HG03066 (cell line): ENCODE measurements around the gene WIPF2.

ENCODE experiments used
- ATAC-seq: cut with Tn5 transposase; IDR thresholded peaks from one replicate; pipeline ENCODE4 v1.9.1; 2021; ENCODE audit warnings: low read depth; ENCODE audit not compliant: unreplicated experiment

WIPF2 gene

DNA sequence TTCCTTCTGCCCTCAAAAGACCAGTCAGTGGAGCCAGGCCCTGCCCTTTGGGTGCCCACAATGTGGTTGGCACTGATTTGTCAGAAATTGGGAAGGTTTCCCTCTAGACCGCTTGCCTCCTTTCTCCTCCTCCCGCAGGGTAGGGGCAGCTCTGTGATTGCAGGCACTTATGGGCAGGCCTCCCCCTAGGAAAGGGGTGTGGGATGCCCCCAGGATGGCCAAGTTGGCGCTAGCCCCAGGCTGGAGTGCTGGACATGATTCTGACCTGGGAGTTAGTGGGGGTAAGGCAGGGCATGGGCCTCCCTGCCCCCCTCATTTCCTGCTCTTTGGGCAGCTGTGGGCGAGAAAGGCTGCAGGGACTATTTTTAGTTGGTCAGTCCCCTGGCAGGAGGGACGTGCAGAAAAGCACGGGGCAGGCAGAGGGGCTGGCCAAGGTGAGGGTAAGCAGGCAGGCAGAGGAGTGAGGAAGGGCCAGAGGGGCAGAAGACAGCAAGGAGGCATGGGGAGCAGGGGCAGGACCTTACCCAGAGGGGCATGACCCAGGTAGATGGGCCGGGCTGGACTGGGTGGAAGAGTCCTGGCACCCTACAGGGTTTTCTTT is 93.1 kb downstream of the WIPF2 start:
- ATAC-seq, result no peak

DNA sequence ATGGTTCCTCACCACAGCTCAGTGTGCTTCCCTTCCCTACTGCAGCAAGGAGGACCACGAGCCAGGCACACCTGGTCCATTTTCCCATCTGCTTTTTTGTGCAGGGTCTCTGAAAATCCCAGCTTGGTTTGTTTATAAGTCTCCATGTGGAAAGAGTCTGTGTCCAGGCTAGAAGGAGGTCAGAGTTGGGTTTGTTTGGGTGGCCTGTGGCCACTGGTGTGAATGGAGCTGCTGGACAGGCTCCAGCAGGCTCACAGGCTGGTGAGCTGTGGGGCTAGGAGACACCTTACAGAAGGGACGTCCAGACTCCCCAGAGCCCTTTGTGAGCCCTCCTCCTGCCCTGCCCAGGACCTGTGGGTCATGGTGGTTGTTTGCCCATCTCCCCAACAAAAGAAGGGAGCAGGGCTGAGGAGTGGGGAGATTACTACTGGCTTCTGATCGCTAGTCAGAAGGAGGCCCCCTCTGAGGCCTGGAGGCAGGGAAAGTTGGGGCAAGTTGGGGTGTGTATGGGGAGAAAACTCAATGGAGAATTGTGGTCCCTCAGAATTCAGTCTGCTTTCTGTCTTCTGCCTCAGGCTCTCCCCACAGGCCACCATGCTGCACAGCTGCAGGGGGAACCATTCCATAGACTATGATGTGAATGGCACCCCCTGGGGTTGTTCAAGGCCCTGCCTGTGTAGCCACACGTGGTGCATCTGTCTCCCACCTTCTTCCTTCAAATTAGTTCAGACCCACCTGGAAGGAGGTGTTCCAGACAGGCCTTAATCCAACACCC is 94.0 kb downstream of the WIPF2 start:
- ATAC-seq, result no peak

DNA sequence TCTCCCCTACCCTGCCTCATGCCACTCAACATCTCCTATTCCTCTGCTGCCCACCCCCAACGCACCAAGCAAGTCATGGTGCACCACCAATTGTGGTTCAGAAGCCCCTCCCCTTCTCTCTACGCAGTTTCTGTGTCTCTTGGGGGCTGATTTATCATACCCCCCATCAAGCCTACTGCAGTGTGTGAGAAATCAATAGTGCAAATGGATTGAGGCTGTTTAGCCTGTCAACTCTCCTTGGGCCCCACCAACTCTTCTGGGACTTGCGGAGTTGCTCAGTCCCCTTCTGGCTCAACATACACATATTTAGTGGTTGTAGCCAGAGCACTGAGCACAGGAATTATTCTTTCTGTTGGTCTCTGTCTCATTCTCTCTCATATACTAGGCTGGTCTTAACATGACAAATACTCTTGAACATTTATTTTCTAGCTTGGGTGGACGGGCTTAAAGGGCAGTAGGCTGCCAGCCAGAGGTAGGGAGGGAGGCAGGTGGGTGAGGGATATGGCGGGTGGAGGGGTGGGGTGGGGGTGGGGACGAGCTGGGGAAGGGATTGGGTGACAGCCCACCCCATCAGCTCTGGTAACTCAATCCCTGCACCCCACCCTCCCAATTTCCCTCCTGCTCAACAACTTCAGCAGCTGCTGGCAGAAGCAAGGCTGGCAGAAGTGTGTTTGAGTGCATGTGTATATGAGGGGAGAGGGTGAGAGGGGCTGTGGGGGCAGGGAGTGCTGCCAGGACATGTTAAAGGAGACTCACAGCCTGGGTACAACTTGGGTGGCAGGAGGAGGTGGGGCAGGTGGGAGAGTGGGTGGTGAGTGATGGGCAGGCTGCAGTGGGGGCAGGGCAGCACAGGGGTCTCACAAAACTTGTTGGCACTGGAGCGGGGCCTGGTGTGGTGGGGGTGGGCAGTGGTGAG is 94.8 kb downstream of the WIPF2 start:
- ATAC-seq, result no peak

DNA sequence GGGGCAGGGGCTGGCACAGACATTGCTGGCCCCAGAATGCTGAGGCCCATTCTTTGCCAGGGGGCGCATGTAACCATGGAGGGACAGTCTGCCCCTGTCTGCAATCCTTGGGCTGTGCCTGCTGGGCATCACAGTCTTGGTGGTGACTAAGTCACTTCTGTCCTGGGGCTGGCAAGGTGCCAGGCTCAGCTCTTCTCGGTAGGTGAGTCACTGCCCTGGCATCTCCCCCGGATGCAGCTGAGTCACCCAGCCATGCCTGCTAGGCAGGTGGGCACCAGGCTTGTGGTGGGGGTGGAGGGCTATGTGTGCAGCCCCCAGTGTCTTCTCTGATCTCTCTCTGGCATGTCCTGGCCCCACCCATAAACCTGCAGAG is 95.5 kb downstream of the WIPF2 start:
- ATAC-seq, result no peak

DNA sequence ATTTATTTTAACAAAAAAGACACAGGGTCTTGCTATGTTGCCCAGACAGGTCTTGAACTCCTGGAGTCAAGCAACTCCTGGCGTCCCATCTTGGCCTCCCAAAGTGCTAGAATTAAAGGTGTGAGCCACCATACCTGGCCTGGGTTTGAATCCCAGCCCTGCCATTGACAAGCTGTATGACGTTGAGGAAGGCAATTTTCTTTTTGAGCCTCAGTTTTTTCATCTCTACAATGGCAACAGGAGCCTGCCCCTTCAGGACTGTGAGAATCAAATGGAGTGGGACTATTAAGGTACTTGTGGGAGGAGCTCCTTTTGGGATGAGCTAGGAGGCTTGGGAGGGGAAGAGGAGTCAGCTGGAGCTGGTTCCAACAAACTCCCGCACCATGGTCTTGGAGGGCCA is 96.1 kb downstream of the WIPF2 start:
- ATAC-seq, result no peak

DNA sequence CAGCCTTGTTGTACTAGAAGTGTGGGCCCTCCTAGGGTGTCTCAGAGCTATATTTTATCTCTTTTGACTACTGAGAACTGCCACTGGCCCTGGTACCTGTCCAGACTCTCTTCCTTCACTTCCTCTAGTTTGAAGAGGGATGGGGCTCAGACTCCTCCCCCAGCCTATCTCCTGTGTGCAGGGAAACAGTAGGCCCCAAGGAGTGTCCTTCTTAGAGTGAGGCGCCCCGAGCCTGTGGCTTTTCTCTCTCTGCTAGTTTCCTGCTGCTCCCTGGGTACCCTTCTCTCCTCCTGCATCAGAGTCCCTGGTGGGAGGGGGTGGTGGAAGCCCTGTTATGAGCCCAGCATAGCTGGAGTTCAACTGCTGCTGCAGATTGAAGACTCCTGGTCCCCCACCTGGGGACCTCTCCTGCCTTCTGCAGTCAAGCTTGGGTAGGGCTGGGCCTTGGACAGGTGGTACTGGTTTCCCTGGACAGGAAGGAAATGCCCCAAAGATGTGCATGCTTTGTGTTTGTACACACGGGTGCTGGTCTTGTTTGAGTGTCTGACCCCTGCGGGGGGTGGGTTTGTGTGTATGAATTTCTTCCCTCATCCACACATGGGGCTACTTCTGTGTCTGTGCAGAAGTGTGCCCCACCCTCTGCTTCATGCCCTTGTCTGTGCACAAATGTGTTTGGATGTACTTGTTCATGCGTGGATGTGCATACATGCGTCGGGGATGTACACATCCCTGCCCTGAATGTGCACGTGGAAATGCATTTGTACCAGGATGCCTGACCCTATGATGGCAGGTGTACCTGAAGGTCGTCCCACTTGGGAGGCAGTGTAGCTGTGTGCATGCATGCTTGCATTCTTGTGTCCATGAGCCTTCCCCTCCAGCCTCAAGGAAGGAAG is 96.8 kb downstream of the WIPF2 start:
- ATAC-seq, result no peak

DNA sequence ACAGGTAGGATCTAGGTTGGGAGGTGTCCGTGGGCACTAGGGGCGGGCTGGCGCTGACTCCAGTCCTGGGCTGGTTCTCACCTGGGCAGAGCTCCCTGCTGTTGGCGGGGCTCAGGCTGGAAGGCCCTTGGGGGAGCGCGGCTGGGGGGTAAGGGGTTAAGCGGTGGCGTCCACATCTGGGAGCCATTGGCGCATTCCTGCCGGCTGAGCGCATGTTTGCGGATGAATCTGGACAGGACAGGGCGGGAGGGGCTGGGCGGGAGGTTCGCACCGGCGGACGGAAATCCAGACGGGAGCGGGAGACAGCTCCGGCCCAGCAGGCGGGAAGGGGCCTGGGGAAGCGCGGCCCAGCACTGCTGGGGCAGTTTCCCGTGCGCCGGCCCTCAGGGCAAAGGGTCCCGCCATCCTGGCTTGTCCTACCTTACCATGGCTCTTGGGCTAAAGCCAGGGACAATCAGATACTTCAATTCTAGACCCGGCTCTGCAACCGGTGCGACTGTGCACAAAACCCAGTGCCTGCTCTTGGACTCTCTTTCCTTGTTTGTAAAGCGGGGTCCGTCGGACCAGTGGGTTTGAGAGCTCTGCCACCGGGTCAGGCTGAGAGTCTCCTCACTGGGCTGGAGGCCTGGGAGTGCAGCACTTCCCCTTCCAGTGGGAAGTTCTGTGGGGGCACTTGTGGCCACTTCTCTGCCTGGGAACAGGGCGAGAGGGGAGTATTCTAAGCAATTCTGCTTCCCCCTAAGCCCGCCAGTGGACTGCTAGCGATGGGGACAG is 97.7 kb downstream of the WIPF2 start:
- no peak for ATAC-seq

DNA sequence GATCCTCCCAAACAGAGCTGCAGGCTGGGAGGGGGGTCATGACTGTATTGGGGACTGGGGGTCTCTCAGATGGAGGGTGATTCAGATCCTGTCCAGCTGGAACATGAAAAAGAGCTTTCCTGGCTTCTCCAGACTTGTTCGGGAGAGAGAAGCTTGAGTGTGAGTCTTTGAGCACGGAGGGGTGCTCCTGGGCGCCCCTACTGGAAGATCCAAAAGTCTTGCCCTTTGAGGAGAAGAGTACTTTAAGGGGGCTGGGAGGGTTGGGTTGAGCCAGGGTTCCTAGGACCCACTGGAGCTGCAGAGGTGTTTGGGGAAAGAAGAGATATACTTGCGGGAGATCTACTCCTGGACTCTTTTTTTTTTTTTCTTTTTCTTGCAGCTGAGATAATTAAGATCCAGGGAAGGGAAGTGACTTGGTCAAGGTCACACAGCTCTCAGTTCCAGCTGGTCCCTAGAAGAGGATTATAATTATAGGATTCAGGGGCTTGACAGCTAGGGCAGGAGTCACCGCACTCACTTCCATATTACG is 98.3 kb downstream of the WIPF2 start:
- ATAC-seq, result no peak

DNA sequence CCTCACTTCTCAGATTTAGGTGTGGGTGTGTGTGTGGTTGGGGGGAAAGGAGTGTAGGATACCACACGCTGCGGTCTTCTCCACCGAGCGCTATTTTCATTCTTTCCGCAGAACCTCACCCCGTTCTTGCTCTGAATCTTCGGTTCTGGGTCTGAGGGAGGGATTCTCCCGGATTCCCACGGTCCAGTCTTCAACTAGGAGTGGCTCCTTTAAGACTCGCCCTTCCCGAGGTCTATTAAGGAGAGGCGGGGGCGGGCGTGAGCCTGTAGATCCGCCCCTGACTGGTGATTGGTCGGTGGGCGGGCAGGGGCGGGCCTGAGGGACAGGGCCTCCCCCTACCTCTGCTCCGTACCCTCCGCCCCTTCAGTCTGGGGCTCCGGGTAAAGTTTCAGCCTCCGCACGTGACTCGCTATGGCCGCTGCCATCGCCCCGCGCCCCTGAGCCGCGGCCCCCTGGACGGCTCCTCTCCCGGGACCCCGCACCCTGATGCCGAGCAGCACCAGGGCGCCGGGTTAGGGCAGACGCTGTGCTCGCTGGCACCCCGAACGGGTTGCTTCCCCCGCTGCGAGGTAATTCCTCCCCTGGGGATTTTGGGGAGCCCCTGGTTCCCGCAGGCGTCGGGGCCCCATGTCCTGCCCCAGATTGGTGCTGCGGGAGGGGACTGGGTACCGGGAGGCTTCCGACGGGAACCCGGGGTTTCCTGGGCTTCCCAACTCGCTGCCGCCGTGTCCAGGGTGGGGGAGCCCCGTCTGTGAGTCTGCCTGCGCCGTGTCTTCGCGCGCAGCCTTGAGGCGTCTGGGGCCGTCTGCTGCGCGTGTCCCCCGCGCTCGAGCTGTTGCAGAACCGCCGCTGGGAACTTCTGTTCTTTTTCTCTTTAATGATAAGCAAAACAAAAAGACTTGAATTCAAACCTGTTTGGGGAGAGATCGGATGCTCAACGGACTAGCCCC is 99.1 kb downstream of the WIPF2 start:
- ATAC-seq, result peak; percentile 54

DNA sequence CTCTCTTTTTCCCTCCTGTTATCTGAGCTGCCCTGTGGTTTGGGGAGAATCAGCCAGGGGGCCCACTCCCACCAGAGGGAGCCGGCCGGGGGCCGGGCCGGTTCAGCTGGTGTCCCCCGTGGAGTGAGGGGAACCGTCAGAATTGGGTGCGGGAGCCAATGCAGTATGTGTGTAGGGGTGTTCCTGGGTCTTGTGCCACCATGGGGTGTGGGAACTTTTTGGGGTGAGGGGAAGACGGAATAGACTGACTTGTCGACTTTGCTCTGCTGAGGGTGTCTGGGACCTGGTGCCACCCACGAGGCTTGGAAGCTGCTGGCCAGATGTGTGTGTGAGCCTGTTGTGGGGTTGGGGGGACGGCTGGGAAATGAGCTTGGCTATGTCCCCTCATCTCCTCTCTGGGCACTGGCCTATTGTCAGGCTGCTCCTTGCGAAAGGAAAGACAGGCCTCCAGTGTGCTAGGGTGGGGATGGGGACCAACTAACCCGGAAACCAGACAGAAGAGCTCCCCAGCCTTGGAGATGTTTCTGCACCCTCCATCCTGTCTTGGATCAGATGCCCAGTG is 99.8 kb downstream of the WIPF2 start:
- ATAC-seq, result no peak

DNA sequence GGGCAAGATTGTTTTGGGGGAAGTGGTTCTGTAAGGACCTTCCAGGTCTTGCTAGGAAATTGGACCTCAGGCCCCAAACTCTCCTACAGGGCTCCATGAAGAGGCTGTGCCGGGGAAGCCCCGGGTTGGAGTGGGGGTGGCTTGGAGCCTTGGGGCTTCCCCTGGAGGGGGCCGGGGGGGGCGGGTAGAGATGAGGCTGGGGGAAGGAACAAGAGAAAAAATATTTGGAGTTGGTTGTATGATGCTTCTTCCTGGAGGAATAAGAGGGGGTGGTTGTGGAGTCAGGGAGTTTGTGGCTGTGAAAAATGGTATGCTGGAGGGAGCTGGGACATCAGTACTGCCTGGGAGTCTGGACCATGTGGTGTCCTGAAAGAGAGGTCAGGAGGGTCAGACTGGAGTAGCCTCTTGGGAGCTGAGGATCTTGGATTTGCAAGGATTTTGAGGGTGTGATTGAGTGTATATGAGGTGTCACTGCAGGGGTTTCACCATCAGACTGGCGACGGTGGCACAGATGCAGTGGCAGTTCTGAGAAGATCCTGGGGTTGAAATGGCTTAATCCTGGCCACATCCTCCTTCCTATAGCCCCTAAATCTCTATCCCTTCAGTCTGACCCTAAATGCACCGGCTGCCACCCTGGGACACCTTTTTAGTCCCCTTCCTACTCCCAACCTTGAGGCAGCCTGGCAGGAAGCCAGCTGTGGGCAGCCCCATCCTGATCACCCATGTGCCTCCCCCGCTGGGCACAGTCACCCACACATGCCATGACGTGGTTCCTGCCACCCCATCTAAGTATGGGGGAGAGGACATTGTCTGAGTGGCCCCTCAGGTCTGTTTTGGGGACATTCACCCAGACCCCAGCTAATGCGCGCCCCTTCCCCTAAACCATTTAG is 100.8 kb downstream of the WIPF2 start:
- no peak for ATAC-seq

DNA sequence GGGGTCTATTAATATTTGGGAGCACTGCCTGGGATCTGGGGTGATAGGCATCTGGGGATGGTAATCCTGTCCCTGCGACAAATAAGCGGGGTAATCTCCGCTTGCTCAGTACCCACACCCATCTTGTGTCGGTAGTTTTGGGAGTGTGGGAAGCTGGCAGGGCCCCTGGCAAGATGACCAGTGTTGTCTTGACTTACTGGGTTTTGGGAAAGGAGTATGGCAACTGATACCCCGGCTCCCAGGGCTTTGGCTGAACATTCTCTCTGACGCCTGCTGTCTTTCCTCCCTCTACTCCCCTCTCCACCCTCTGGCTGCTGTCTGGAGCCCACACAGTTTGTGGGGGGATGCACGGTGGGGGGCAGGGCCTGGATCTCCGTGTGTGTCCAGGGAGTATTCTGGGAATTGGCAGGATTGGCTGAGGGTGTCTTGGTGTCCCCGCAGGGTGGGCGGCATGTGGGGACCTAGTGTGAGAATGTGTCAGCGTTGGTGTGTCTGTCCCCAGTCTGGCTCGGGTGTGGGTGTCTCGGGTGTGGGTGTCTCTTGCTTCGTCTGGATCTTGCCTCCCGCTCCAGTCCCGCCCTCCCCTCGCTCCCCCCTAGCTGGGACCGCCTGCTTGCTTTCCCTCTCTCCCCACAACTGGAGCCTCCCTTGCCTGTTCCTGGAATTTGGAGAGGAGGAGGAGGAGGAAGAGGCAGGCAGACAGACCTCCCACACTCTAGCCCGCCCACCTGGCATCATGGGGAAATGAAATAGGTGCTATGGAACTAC is 101.8 kb downstream of the WIPF2 start:
- no peak for ATAC-seq

DNA sequence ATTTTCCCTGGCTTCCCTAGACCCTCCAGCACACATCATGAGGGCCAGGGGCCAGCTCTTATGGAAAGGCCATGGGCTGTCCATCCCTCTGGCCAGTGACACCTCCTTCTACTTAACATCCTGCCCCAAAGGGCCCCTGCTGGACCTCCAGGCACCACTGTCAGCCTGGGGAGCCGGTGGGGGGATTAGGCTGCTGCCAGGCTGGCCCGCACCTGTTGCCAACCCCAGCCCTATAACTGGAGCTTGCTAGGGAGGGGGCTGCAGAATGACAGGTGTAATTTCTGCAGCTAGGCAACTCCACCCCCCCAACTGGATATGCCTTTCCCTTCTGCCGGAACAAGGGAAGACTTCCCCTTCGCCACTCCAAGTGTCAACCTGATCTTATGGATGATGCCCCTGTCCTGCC is 102.4 kb downstream of the WIPF2 start:
- no peak for ATAC-seq

DNA sequence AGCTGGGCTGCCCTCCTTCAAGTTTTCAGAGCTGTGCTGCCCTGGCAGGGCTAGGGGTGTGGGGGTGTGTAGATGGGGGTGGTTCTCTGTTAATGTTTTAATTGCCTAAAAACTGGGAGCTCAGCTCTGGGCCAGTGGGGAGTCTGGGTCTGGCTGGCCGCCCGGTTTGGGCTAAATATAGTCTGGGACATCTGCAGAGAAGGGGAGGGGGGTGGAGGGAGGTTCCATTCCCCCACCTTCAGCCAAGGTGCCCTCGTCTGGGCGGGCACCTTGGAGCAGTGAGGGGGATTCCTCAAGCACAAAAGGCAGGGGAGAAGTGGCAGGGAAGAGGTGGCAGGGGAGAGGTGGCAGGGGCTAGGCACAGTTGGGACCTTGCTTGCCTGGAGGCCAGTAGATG is 102.9 kb downstream of the WIPF2 start:
- ATAC-seq, result no peak

DNA sequence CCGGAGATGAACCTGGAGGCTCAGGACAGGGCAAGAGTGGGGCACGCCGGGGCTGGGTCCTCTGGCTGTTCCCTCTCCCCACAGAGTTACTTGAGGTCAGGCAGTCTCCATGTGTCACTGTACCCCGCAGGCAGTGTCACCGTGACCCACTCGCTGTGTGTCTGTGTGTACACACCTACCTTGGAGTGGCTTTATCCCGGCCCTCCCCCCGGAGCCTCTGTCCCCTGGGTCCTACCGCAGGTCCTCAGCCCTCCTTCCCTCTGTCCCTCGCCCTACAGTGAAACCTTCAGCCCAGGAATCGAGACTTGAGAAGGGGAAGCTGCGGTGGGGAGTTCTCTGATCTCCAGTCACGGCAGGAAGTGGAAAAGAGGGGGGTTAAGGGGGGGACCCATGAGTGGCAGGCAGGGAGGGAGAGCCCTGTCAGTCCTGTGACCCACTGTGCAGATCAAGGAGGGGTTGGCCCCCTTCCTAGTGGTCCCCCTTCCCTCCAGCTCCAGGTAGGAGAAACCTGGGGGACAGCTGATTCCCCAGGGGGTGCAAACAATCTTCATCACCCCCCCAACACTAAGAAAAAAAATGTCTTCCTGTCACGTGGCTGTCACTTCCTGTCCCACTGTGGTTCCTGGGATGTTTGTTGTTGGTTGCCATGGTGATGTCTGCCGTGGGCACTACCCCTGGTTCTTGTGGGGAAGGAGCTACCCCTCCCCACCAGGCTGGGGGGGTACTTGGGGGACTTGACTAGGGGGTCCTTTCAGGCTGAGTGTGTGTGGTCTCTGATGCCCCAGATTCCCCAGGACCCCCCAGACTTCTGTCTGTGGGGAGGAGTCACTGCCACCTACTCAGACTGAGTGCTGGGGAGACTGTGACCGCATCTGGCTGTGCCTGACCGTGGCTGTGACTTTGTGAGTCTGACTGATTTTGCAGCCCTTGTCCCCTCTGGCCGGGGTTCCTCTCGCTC is 103.5 kb downstream of the WIPF2 start:
- ATAC-seq, result no peak
